Measurements from ENCODE around the gene APOC4.
"Not testable (repeated sequence)": the region's sequence is repeated elsewhere in the genome, so short reads cannot be mapped to it uniquely, and the experiment has no call there.

The APOC4 gene

DNA sequence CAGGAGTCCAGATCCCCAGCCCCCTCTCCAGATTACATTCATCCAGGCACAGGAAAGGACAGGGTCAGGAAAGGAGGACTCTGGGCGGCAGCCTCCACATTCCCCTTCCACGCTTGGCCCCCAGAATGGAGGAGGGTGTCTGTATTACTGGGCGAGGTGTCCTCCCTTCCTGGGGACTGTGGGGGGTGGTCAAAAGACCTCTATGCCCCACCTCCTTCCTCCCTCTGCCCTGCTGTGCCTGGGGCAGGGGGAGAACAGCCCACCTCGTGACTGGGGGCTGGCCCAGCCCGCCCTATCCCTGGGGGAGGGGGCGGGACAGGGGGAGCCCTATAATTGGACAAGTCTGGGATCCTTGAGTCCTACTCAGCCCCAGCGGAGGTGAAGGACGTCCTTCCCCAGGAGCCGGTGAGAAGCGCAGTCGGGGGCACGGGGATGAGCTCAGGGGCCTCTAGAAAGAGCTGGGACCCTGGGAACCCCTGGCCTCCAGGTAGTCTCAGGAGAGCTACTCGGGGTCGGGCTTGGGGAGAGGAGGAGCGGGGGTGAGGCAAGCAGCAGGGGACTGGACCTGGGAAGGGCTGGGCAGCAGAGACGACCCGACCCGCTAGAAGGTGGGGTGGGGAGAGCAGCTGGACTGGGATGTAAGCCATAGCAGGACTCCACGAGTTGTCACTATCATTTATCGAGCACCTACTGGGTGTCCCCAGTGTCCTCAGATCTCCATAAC is 36.4 kb upstream of the APOC4 start, which contains the start of gene APOE:
TSS of gene APOE (plus strand) at position 360 of the 724 bp plus-strand sequence. CDS start 829 bp downstream, outside the sequence.
- Histone ChIP-seq H3K36me3 (peaks cover 16% of the 10 kb centered on the region), H3K27ac (peak within 1 kb of the TSS; percentile 47), H3K9me3 (ENCODE audit: severe bottlenecking) (no peaks in the 10 kb centered on the region), H3K4me3 (ENCODE audit: low read depth, low read length) (peak within 1 kb of the TSS; percentile 54), H3K27me3 (ENCODE audit: insufficient read depth, low read depth, severe bottlenecking) (no peaks in the 10 kb centered on the region)
- DNase-seq = peak; percentile 45
- TF ChIP-seq, protein P1, sequence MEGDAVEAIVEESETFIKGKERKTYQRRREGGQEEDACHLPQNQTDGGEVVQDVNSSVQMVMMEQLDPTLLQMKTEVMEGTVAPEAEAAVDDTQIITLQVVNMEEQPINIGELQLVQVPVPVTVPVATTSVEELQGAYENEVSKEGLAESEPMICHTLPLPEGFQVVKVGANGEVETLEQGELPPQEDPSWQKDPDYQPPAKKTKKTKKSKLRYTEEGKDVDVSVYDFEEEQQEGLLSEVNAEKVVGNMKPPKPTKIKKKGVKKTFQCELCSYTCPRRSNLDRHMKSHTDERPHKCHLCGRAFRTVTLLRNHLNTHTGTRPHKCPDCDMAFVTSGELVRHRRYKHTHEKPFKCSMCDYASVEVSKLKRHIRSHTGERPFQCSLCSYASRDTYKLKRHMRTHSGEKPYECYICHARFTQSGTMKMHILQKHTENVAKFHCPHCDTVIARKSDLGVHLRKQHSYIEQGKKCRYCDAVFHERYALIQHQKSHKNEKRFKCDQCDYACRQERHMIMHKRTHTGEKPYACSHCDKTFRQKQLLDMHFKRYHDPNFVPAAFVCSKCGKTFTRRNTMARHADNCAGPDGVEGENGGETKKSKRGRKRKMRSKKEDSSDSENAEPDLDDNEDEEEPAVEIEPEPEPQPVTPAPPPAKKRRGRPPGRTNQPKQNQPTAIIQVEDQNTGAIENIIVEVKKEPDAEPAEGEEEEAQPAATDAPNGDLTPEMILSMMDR (IDR thresholded peaks at IDR 0.05; ENCODE audit: low read depth, low read length) = no peak

DNA sequence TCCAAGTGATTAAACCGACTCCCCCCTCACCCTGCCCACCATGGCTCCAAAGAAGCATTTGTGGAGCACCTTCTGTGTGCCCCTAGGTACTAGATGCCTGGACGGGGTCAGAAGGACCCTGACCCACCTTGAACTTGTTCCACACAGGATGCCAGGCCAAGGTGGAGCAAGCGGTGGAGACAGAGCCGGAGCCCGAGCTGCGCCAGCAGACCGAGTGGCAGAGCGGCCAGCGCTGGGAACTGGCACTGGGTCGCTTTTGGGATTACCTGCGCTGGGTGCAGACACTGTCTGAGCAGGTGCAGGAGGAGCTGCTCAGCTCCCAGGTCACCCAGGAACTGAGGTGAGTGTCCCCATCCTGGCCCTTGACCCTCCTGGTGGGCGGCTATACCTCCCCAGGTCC is 34.4 kb upstream of the APOC4 start:
- TF ChIP-seq, protein P1 (IDR thresholded peaks at IDR 0.05; ENCODE audit: low read depth, low read length) = no peak
- H3K4me3 ChIP-seq (ENCODE audit: low read depth, low read length) = no peak overlapping the region
- no peak overlapping the region for H3K27ac ChIP-seq
- no peak for DNase-seq
- peaks cover 3% of the 10 kb centered on the region; the same call in 1 of the 2 replicates for H3K36me3 ChIP-seq
- H3K9me3 ChIP-seq (ENCODE audit: severe bottlenecking) = no peaks in the 10 kb centered on the region
- H3K27me3 ChIP-seq (ENCODE audit: insufficient read depth, low read depth, severe bottlenecking) = no peaks in the 10 kb centered on the region

DNA sequence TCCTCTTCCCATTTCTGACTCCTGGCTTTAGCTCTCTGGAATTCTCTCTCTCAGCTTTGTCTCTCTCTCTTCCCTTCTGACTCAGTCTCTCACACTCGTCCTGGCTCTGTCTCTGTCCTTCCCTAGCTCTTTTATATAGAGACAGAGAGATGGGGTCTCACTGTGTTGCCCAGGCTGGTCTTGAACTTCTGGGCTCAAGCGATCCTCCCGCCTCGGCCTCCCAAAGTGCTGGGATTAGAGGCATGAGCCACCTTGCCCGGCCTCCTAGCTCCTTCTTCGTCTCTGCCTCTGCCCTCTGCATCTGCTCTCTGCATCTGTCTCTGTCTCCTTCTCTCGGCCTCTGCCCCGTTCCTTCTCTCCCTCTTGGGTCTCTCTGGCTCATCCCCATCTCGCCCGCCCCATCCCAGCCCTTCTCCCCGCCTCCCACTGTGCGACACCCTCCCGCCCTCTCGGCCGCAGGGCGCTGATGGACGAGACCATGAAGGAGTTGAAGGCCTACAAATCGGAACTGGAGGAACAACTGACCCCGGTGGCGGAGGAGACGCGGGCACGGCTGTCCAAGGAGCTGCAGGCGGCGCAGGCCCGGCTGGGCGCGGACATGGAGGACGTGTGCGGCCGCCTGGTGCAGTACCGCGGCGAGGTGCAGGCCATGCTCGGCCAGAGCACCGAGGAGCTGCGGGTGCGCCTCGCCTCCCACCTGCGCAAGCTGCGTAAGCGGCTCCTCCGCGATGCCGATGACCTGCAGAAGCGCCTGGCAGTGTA is 33.8 kb upstream of the APOC4 start:
- Histone ChIP-seq H3K9me3 (ENCODE audit: severe bottlenecking) (no peaks in the 10 kb centered on the region), H3K27me3 (ENCODE audit: insufficient read depth, low read depth, severe bottlenecking) (no peaks in the 10 kb centered on the region), H3K27ac (no peak overlapping the region), H3K36me3 (no peaks in the 10 kb centered on the region), H3K4me3 (ENCODE audit: low read depth, low read length) (no peak overlapping the region)
- no peak for DNase-seq
- TF ChIP-seq, protein P1 (IDR thresholded peaks at IDR 0.05; ENCODE audit: low read depth, low read length) = no peak

DNA sequence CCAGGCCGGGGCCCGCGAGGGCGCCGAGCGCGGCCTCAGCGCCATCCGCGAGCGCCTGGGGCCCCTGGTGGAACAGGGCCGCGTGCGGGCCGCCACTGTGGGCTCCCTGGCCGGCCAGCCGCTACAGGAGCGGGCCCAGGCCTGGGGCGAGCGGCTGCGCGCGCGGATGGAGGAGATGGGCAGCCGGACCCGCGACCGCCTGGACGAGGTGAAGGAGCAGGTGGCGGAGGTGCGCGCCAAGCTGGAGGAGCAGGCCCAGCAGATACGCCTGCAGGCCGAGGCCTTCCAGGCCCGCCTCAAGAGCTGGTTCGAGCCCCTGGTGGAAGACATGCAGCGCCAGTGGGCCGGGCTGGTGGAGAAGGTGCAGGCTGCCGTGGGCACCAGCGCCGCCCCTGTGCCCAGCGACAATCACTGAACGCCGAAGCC is 33.2 kb upstream of the APOC4 start:
- Histone ChIP-seq H3K36me3 (no peaks in the 10 kb centered on the region), H3K27ac (no peak overlapping the region), H3K9me3 (ENCODE audit: severe bottlenecking) (no peaks in the 10 kb centered on the region), H3K4me3 (ENCODE audit: low read depth, low read length) (no peak overlapping the region), H3K27me3 (ENCODE audit: insufficient read depth, low read depth, severe bottlenecking) (no peaks in the 10 kb centered on the region)
- DNase-seq = no peak
- TF ChIP-seq, protein P1 (IDR thresholded peaks at IDR 0.05; ENCODE audit: low read depth, low read length) = no peak

DNA sequence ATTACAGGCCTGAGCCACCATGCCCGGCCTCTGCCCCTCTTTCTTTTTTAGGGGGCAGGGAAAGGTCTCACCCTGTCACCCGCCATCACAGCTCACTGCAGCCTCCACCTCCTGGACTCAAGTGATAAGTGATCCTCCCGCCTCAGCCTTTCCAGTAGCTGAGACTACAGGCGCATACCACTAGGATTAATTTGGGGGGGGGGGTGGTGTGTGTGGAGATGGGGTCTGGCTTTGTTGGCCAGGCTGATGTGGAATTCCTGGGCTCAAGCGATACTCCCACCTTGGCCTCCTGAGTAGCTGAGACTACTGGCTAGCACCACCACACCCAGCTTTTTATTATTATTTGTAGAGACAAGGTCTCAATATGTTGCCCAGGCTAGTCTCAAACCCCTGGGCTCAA is 32.3 kb upstream of the APOC4 start:
- TF ChIP-seq, protein P1 (IDR thresholded peaks at IDR 0.05; ENCODE audit: low read depth, low read length) = no peak

DNA sequence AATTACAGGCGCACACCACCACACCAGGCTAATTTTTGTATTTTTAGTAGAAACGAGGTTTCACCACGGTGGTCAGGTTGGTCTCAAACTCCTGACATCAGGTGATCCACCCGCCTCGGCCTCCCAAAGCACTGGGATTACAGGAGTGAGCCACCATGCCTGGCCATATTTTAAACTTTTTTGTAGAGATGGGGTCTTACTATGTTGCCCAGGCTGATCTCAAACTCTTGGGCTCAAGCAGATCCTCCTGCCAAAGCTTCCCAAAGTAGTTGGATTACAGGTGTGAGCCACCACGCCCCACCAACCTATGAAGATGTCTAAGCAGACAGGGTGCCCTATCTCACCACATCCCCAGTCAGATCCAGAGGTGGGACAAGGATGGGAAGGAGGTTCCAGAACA is 30.1 kb upstream of the APOC4 start:
- DNase-seq; H3K36me3 ChIP-seq; H3K9me3 ChIP-seq (ENCODE audit: severe bottlenecking); H3K27ac ChIP-seq; H3K27me3 ChIP-seq (ENCODE audit: insufficient read depth, low read depth, severe bottlenecking); H3K4me3 ChIP-seq (ENCODE audit: low read depth, low read length): not testable (repeated sequence)

More for the DNA sequence above, 32.3 kb upstream of the APOC4 start:
- H3K27ac ChIP-seq = no peak overlapping the region
- no peaks in the 10 kb centered on the region for H3K9me3 ChIP-seq (ENCODE audit: severe bottlenecking)
- no peaks in the 10 kb centered on the region for H3K36me3 ChIP-seq
- DNase-seq = no peak
- no peak overlapping the region for H3K4me3 ChIP-seq (ENCODE audit: low read depth, low read length)
- no peaks in the 10 kb centered on the region for H3K27me3 ChIP-seq (ENCODE audit: insufficient read depth, low read depth, severe bottlenecking)
